ENCODE measurements around the gene PADI3.

GRCh38 chr1:17212487-17213121 lies 36.3 kb upstream of the PADI3 start:
- TF ChIP-seq ZNF274 (IDR thresholded peaks at IDR 0.05; ENCODE audit: low read depth, low read length) (no peak), SUZ12 (IDR thresholded peaks at IDR 0.05; ENCODE audit: extremely low read depth, insufficient read depth, insufficient read length) (no peak), YY1 (IDR thresholded peaks at IDR 0.05; ENCODE audit: insufficient read depth, insufficient read length) (no peak)

Measured in NT2/D1 (cell line).